ENCODE data around the gene PDE3A.

The PDE3A gene

DNA sequence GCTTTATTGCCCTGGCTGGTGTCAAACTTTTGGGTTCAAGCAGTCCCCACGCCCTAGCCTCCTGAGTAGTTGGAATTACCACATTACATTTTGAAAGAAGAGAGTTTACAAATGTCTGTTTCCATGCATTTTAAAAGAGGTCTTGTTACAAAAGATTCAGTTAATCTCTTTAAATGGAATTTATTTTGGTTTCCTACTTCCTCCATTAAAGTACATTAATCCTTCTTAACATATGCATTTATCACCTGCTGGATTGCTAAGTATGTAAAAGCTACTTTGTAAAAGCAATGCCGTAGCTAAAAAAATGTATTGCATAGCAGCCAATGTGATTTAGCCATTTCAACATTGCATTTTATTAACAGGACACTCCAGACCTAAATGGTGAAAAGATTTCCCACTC is 80.4 kb downstream of the PDE3A start:
- TF ChIP-seq, protein P1, sequence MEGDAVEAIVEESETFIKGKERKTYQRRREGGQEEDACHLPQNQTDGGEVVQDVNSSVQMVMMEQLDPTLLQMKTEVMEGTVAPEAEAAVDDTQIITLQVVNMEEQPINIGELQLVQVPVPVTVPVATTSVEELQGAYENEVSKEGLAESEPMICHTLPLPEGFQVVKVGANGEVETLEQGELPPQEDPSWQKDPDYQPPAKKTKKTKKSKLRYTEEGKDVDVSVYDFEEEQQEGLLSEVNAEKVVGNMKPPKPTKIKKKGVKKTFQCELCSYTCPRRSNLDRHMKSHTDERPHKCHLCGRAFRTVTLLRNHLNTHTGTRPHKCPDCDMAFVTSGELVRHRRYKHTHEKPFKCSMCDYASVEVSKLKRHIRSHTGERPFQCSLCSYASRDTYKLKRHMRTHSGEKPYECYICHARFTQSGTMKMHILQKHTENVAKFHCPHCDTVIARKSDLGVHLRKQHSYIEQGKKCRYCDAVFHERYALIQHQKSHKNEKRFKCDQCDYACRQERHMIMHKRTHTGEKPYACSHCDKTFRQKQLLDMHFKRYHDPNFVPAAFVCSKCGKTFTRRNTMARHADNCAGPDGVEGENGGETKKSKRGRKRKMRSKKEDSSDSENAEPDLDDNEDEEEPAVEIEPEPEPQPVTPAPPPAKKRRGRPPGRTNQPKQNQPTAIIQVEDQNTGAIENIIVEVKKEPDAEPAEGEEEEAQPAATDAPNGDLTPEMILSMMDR (IDR thresholded peaks at IDR 0.05; ENCODE audit: extremely low read depth, insufficient read depth, missing control alignments) = no peak
- no peak for DNase-seq (ENCODE audit: low spot score)
- in situ Hi-C loops (cut with MboI; ENCODE audit: low pct_unique_long_range_greater_than_20kb, low sequenced_read_pairs, unreplicated experiment) = no loop called here

DNA sequence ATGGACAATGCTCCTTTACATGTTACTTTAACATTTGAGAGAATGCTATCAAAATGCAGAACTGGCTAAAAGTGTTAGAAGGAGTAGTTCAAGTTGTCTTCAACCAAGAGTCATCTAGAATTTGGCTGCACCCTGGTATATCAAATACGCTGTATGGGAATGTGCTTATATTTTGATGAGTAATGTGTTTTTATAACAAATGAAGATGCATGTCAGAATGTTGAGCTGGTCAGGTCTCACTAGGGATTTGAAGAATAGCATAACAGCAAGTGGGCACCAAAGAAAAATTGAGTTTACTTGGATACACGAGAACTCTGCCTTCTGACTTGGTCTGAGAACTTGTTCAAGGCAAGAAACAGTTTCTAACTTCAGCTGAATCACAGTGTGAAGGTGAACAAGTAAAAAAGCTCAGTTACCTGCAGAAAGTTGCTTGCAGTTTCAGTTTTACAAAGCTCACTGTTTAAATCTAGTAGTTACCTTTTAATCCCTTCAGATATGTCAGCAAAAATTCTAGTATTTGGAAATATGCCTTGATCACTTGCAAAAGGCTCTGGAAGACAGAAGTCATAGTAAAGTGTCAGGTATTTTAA is 82.3 kb downstream of the PDE3A start:
- in situ Hi-C loops (cut with MboI; ENCODE audit: low pct_unique_long_range_greater_than_20kb, low sequenced_read_pairs, unreplicated experiment) = no loop called here
- TF ChIP-seq, protein P1 (IDR thresholded peaks at IDR 0.05; ENCODE audit: extremely low read depth, insufficient read depth, missing control alignments) = no peak
- DNase-seq (ENCODE audit: low spot score) = no peak

DNA sequence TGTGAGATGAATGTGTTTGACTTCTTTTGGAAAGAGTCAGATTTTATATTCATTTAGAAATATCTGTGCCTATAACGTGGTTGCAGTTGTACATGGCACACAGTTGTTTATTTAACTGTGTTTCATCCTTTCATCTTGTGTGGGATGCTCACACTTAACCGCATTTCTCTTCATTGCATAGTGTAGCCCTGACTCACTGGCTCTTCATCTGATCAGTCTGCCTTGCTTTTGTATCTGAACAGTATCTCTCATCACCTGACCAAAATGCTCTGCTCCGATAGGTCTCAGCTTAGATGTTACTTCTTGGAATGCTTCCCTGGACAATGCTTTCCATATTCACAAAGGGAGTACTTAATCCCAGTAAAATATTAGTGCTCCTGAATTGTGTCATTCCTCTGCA is 83.4 kb downstream of the PDE3A start:
- no peak for DNase-seq (ENCODE audit: low spot score)
- in situ Hi-C loops (cut with MboI; ENCODE audit: low pct_unique_long_range_greater_than_20kb, low sequenced_read_pairs, unreplicated experiment) = no loop called here
- TF ChIP-seq, protein P1 (IDR thresholded peaks at IDR 0.05; ENCODE audit: extremely low read depth, insufficient read depth, missing control alignments) = no peak

DNA sequence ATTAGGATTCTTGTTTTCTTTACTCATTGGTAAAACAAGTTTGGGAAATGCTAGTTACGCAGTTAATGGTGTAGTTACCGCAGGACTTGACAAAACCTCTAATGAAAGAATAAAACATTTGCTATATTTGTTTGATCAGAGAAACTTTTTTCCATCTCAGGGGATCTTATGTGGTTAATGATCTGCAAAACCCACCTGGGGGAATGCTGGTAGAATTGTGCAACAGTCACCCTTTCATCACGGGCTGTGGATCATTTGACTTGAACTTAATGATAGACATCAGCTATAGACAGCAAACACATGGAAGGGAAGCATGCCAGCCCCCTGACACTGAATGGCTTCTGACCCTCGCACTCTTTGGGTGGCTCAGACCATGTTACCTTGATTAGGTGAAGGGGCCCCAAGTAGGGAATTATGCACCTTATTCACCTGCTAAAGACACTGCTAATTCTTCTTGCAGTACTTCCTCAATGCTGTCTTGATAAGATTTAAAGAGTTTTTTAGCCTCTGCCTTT is 84.2 kb downstream of the PDE3A start:
- in situ Hi-C loops (cut with MboI; ENCODE audit: low pct_unique_long_range_greater_than_20kb, low sequenced_read_pairs, unreplicated experiment) = no loop called here
- TF ChIP-seq, protein P1 (IDR thresholded peaks at IDR 0.05; ENCODE audit: extremely low read depth, insufficient read depth, missing control alignments) = no peak

DNA sequence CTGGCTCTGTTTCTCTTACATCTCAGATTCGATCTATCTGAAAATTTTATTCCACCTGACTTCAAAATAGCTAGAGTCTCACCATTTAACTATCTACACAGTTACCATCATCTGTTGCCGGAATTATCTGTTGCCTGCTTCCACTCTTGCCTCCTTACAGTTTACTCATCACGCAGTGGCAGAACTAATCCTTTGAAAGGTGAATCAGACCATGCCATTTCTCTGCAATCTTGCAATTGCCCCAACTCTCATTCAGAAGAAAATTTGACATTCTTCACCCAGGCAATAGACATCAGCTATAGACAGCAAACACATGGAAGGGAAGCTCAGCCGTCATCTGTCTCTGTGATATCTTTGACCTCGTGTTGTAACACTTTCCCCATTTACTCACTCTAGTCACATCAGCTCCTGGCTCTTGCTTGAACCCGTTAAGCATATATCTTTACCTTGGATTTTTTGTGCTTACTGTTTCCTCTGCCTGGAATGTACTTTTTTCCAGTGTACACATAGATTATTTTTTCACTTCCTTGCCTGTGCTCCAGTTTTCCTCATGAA is 85.5 kb downstream of the PDE3A start:
- TF ChIP-seq, protein P1 (IDR thresholded peaks at IDR 0.05; ENCODE audit: extremely low read depth, insufficient read depth, missing control alignments) = no peak
- in situ Hi-C loops (cut with MboI; ENCODE audit: low pct_unique_long_range_greater_than_20kb, low sequenced_read_pairs, unreplicated experiment) = no loop called here
- no peak for DNase-seq (ENCODE audit: low spot score)

More for the DNA sequence above, 84.2 kb downstream of the PDE3A start:
- no peak for DNase-seq (ENCODE audit: low spot score)

DNA sequence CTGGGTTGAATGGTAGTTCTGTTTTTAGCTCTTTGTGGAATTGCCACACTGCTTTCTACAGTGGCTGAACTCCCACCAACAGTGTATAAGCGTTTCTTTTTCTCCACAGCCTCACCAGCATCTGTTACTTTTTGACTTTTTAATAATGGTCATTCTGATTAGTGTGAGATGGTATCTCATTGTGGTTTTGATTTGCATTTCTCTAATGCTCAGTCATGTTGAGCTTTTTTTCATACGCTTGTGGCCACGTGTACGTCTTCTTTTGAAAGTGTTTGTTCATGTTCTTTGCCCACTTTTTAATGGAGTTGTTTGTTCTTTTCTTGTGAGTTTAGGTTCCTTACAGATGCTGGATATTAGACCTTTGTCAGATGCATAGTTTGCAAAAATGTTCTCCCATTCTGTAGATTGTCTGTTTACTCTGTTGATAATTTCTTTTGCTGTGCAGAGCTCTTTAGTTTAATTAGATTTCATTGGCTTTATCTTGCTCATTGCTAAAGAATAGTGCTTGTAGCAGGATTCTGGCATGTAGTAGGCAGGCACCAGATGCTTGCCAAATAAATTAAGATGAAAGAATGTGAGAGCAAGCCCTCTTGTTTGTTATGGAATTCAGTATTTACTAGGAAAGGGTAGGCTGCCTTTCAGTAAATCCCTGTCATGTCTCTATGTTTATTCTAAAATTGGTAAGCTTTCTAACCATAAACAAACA is 86.8 kb downstream of the PDE3A start:
- TF ChIP-seq, protein P1 (IDR thresholded peaks at IDR 0.05; ENCODE audit: extremely low read depth, insufficient read depth, missing control alignments) = no peak
- no peak for DNase-seq (ENCODE audit: low spot score)
- in situ Hi-C loops (cut with MboI; ENCODE audit: low pct_unique_long_range_greater_than_20kb, low sequenced_read_pairs, unreplicated experiment) = no loop called here
